ENCODE results near the gene ADAMTSL2. TPM values are rescaled to one million over a fixed set of nuclear protein-coding genes. Genes with fewer than 3 reads are reported as not detected.

ADAMTSL2 gene
- total RNA-seq, 4 donors from 2014 or later = 0.34 to 0.75 (median 0.57) TPM

GRCh38 chr9:133511607-133512006 is 22.9 kb upstream of the ADAMTSL2 start:
- no peak for TF ChIP-seq CTCF (IDR thresholded peaks at IDR 0.05; ENCODE audit: low read depth)

- TF ChIP-seq CTCF (IDR thresholded peaks at IDR 0.05; ENCODE audit: low read depth) = no peak
Measured at GRCh38 chr9:133512253-133513213, 22.0 kb upstream of the ADAMTSL2 start.

- TF ChIP-seq CTCF (IDR thresholded peaks at IDR 0.05; ENCODE audit: low read depth) = no peak
Measured at GRCh38 chr9:133513214-133514100, 21.0 kb upstream of the ADAMTSL2 start.

- TF ChIP-seq CTCF (IDR thresholded peaks at IDR 0.05; ENCODE audit: low read depth) = no peak
Measured at GRCh38 chr9:133514460-133515239, 19.9 kb upstream of the ADAMTSL2 start.

GRCh38 chr9:133515240-133515610 is 19.3 kb upstream of the ADAMTSL2 start:
- no peak for TF ChIP-seq CTCF (IDR thresholded peaks at IDR 0.05; ENCODE audit: low read depth)

- TF ChIP-seq CTCF (IDR thresholded peaks at IDR 0.05; ENCODE audit: low read depth) = no peak
Measured at GRCh38 chr9:133515615-133516255, 18.8 kb upstream of the ADAMTSL2 start.

Measured in subcutaneous adipose tissue (tissue), 4 donors.